ENCODE data around the gene INSIG1.

DNA sequence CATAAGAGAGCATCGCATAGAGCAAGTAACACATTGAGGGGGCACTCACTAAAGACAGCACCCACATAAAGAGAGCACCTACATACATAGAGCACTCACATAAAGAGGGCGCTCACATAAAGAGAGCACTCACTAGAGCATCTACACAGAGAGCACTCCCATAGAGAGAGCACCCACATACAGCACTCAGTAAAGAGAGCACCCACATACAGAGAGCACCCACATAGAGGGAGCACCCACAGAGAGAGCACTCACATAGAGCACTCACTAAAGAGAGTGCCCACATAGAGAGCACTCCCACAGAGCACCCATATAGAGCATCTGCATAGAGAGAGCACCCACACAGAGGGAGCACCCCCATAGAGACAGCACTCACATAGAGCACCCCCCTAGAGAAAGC, 47.8 kb downstream of the INSIG1 start:
- TF ChIP-seq, protein P1, sequence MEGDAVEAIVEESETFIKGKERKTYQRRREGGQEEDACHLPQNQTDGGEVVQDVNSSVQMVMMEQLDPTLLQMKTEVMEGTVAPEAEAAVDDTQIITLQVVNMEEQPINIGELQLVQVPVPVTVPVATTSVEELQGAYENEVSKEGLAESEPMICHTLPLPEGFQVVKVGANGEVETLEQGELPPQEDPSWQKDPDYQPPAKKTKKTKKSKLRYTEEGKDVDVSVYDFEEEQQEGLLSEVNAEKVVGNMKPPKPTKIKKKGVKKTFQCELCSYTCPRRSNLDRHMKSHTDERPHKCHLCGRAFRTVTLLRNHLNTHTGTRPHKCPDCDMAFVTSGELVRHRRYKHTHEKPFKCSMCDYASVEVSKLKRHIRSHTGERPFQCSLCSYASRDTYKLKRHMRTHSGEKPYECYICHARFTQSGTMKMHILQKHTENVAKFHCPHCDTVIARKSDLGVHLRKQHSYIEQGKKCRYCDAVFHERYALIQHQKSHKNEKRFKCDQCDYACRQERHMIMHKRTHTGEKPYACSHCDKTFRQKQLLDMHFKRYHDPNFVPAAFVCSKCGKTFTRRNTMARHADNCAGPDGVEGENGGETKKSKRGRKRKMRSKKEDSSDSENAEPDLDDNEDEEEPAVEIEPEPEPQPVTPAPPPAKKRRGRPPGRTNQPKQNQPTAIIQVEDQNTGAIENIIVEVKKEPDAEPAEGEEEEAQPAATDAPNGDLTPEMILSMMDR (IDR thresholded peaks at IDR 0.05 in 8 of 11, conservative IDR thresholded peaks at IDR 0.05 in 3 of 11), result no peak
- TF ChIP-seq POLR2A (IDR thresholded peaks at IDR 0.05), result no peak
